ENCODE data around the gene BABAM2. TPM values are rescaled to one million over a fixed set of nuclear protein-coding genes. Genes with fewer than 3 reads are reported as not detected.

Gene BABAM2
- total and polyA plus RNA-seq, 7 donors: 22.9 to 52.3 (median 25.2) TPM

DNA sequence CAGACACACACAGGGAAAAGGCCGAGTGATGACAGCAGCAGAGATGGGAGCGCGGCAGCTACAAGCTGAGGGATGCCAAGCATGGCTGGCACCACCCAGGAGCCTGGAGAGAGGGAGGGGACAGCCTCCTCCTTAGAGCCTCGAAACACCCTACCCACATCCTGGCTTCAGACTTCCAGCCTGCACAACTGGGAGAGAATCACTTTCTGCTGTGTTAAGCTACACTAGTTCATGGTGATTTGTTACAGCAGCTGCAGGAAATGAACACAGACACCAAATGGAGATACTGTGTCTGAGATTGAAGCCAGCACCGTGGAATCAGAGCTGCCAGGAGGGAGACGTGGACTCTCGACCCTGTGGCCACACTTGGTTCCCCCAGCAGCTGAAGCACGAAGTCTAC, 474.6 kb downstream of the BABAM2 start:
- Histone ChIP-seq H3K27ac (no peak overlapping the region), H3K36me3 (no peaks in the 10 kb centered on the region), H3K4me1 (peaks cover 0 to 3% (median 0%) of the 10 kb centered on the region in 4 donors), H3K27me3 (no peaks in the 10 kb centered on the region), H3K9me3 (no peaks in the 10 kb centered on the region), H3K4me3 (no peak overlapping the region)
- 47 to 70% methylated on average over 8 of the region's 8 CpGs for WGBS, 2 donors
- DNase-seq: no peak
- intact Hi-C loops (cut with DNase I): no loop called here
- TF ChIP-seq POLR2A (IDR thresholded peaks at IDR 0.05) (no peak), POLR2AphosphoS5 (IDR thresholded peaks at IDR 0.05) (no peak)

- DNase-seq: no peak
- no peak for TF ChIP-seq POLR2AphosphoS5 (IDR thresholded peaks at IDR 0.05)
- no peak for TF ChIP-seq CTCF (IDR thresholded peaks at IDR 0.05)
- TF ChIP-seq EP300 (IDR thresholded peaks at IDR 0.05): no peak
- no peak for TF ChIP-seq POLR2A (IDR thresholded peaks at IDR 0.05)
- H3K27ac ChIP-seq: no peak overlapping the region
These were observed 475.6 kb downstream of the BABAM2 start for GRCh38 chr2:28366149-28366495.

DNA sequence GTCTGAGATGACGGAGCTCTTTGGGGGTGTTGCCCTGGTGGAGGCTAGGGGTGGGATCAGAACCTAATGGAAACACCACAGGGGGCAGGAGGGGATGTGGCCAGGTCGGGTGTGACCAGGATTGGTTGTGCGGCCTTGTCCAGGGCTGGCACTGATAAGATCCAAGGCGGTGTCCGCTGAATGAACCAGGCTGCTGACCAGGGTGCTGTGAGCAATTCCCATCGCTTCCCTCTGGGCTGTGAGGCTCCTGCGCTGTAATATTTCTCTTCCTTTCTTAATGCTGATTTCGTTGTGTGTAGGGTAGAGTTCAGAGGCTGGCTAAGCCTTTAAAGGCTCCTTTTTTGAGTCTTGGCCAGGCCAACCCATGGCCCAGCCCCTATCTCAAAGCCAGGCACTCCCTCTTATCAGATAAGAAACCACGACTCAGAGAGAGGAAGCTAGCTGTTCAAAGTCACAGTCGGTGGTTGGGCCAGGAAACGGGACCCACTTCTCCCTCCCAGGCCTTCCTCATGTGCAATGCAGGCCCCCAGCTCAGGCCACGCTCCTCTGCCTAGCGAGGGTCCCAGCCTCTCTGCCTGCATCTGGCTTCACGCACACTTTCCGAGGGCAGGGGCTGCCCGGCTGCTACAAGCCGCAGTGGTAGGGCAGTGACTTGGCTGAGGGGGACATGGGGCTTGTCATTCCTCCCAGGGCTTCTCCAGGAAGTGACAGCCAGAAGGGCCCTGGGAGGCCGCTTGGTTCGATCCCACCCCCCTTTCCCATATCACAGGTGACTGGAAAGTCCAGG, 476.2 kb downstream of the BABAM2 start:
- WGBS, 2 donors: 19 to 29% methylated on average over 19 of the region's 19 CpGs
- DNase-seq: no peak
- intact Hi-C loops (cut with DNase I): no loop called here
- Histone ChIP-seq H3K4me1 (peaks cover 0 to 3% (median 0%) of the 10 kb centered on the region in 4 donors), H3K9me3 (no peaks in the 10 kb centered on the region), H3K27ac (peak overlapping the region in 1 of 4 donors; percentile 31), H3K4me3 (no peak overlapping the region), H3K27me3 (no peaks in the 10 kb centered on the region), H3K36me3 (no peaks in the 10 kb centered on the region)
- TF ChIP-seq CTCF (IDR thresholded peaks at IDR 0.05): no peak
- TF ChIP-seq POLR2A (IDR thresholded peaks at IDR 0.05): peak in 1 of 2 donors; percentile 18
- no peak for TF ChIP-seq POLR2AphosphoS5 (IDR thresholded peaks at IDR 0.05)
- no peak for TF ChIP-seq EP300 (IDR thresholded peaks at IDR 0.05)

More at GRCh38 chr2:28366149-28366495, 475.6 kb downstream of the BABAM2 start:
- no peaks in the 10 kb centered on the region for H3K27me3 ChIP-seq
- H3K36me3 ChIP-seq: no peaks in the 10 kb centered on the region
- 77 to 83% methylated on average over 10 of the region's 10 CpGs for WGBS, 2 donors
- intact Hi-C loops (cut with DNase I): no loop called here
- H3K4me3 ChIP-seq: no peak overlapping the region
- peaks cover 0 to 3% (median 0%) of the 10 kb centered on the region in 4 donors for H3K4me1 ChIP-seq
- no peaks in the 10 kb centered on the region for H3K9me3 ChIP-seq

DNA sequence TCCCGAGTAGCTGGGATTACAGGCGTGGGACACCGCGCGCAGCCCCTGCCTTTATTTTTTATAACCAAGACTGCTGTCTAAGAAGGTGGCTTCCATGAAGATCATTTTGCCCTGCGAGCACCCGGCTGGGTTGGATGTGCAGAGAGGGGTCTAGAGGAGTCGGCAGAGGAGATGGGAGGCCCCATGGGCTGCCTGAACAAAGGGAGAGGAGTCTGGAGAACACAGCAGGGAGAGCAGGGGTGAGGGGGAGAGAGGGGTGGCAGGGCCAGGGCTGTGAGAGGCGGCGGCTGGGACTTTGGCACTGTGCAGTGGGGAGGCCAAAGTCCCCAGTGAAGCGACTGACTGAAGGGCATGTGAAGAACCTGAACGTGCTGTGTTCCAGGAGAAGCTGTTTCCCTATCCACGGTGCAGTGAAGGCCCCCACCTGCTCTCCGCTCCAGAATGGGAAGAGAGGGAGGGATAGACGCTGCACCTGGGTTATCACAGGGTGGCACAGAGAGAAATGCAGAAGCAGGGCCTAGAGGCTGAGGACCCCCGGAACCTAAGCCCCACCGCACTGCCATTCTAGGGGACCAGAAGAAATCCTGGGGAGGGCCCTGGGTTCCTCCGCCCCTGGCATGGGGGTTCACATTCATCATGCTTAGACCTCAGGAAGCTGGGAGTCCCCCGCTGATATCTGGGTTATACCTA, 477.3 kb downstream of the BABAM2 start:
- no peaks in the 10 kb centered on the region for H3K36me3 ChIP-seq
- H3K9me3 ChIP-seq: no peaks in the 10 kb centered on the region
- peaks cover 0 to 3% (median 0%) of the 10 kb centered on the region in 4 donors for H3K4me1 ChIP-seq
- DNase-seq: no peak
- TF ChIP-seq EP300 (IDR thresholded peaks at IDR 0.05) (no peak), POLR2A (IDR thresholded peaks at IDR 0.05) (no peak), CTCF (IDR thresholded peaks at IDR 0.05) (no peak), POLR2AphosphoS5 (IDR thresholded peaks at IDR 0.05) (no peak)
- WGBS, 2 donors: 66 to 84% methylated on average over 19 of the region's 19 CpGs
- no peak overlapping the region for H3K4me3 ChIP-seq
- intact Hi-C loops (cut with DNase I): no loop called here
- H3K27me3 ChIP-seq: no peaks in the 10 kb centered on the region
- no peak overlapping the region for H3K27ac ChIP-seq

GRCh38 chr2:28368357-28368798, 477.8 kb downstream of the BABAM2 start:
- no peak for TF ChIP-seq POLR2AphosphoS5 (IDR thresholded peaks at IDR 0.05)
- TF ChIP-seq POLR2A (IDR thresholded peaks at IDR 0.05): no peak
- TF ChIP-seq EP300 (IDR thresholded peaks at IDR 0.05): no peak
- TF ChIP-seq CTCF (IDR thresholded peaks at IDR 0.05): no peak
- Histone ChIP-seq H3K27me3 (no peaks in the 10 kb centered on the region), H3K36me3 (no peaks in the 10 kb centered on the region), H3K4me1 (peaks cover 0 to 3% (median 0%) of the 10 kb centered on the region in 4 donors), H3K27ac (no peak overlapping the region), H3K4me3 (no peak overlapping the region), H3K9me3 (no peaks in the 10 kb centered on the region)
- WGBS, 2 donors: 88 to 90% methylated on average over 9 of the region's 9 CpGs
- DNase-seq: no peak
- intact Hi-C loops (cut with DNase I): no loop called here

Measured in sigmoid colon (tissue), 7 donors.